AG04450 (cell line): ENCODE measurements around the gene ZFYVE27. TPM values are rescaled to one million over a fixed set of nuclear protein-coding genes. Genes with fewer than 3 reads are reported as not detected.

Source experiments
- CTCF ChIA-PET: fragments of 300-600, 350-600 bp; formaldehyde crosslinking; extraction: SDS; loops from one replicate; lab custom pipeline; 2022; ENCODE audit warnings: antibody characterized with exemption, inconsistent platforms; lab: Charles Lee
- POLR2A ChIA-PET: fragments of 350-600 bp; formaldehyde crosslinking; extraction: SDS; loops from one replicate; lab custom pipeline; 2021; ENCODE audit warnings: antibody characterized with exemption, inconsistent platforms; lab: Yijun Ruan, JAX
- DNase-seq: peaks from one replicate; pipeline ENCODE4 v3.0.0-alpha.2; 2011; ENCODE audit warnings: low read depth, low spot score
- H3K27ac ChIP-seq: one replicate; pipeline ENCODE4 v1.5.1; 2012; ENCODE audit warnings: low read depth, low read length, control low read depth
- H3K27me3 ChIP-seq: one replicate; pipeline ENCODE4 v1.6.0; 2012; ENCODE audit warnings: low read length; ENCODE audit not compliant: control insufficient read depth, insufficient read depth
- H3K4me3 ChIP-seq: 2 replicates; pipeline ENCODE4 v1.5.1; 2011; ENCODE audit warnings: mild to moderate bottlenecking, low read depth, low read length, control low read depth
- H3K9me3 ChIP-seq: 2 replicates; pipeline ENCODE4 v1.5.1; 2012; ENCODE audit warnings: low read length; ENCODE audit not compliant: control insufficient read depth, insufficient read depth
- CTCF ChIP-seq: IDR thresholded peaks from 2 replicates; pipeline ENCODE4 v1.5.1; 2011; ENCODE audit warnings: low read depth, low read length, control low read depth, inconsistent platforms
- polyA plus RNA-seq: library from polyadenylated mRNA; depleted of rRNA; stranded (reverse); fragments of >200 nt; gene quantifications from 2 replicates; pipeline ENCODE4 v1.2.3, GENCODE V29; 2011

The ZFYVE27 gene
- polyA plus RNA-seq, 1 experiment, result 11.1 TPM

- POLR2A ChIA-PET, result interaction anchor here (1.2 to 2.8 kb wide), 4 partner anchors 13 to 53 kb away, joined by 3 to 16 read pairs (median 11); partner anchors contain the start of genes AVPI1 and MARVELD1
- CTCF ChIA-PET, result interaction anchor here (0.6 to 8.7 kb wide), 10 partner anchors 9 to 349 kb away, joined by 3 to 316 read pairs (median 4); partner anchors contain the start of genes ANKRD2 and MARVELD1
- DNase-seq, result no peak
- H3K27me3 ChIP-seq, result no peaks in the 10 kb centered on the region
- no peak overlapping the region for H3K27ac ChIP-seq
- H3K9me3 ChIP-seq, result no peaks in the 10 kb centered on the region; the same call in 1 of the 2 replicates
- TF ChIP-seq CTCF, result no peak
- no peak overlapping the region for H3K4me3 ChIP-seq
Measured at GRCh38 chr10:97736403-97736901, 476 bp upstream of the ZFYVE27 start.

GRCh38 chr10:97737770-97738265 is 890 bp downstream of the ZFYVE27 start:
- DNase-seq, result no peak
- CTCF ChIA-PET, result interaction anchor here (1.3 kb wide), 1 partner anchor 28 kb away, joined by 5 read pairs; no protein-coding TSS in a partner anchor

GRCh38 chr10:97738616-97739015 is 1.7 kb downstream of the ZFYVE27 start:
- CTCF ChIA-PET, result interaction anchor here (1.3 kb wide), 1 partner anchor 29 kb away, joined by 5 read pairs; no protein-coding TSS in a partner anchor

More at GRCh38 chr10:97737770-97738265, 890 bp downstream of the ZFYVE27 start:
- Histone ChIP-seq H3K27me3 (no peaks in the 10 kb centered on the region), H3K9me3 (no peaks in the 10 kb centered on the region; the same call in 1 of the 2 replicates), H3K4me3 (peak overlapping the region; percentile 98), H3K27ac (peak overlapping the region; percentile 91)
- POLR2A ChIA-PET, result no interaction called here
- no peak for TF ChIP-seq CTCF

GRCh38 chr10:97740613-97741012 is 3.7 kb downstream of the ZFYVE27 start:
- no peaks in the 10 kb centered on the region; the same call in 1 of the 2 replicates for H3K9me3 ChIP-seq
- H3K4me3 ChIP-seq, result no peak overlapping the region
- H3K27ac ChIP-seq, result no peak overlapping the region
- no peaks in the 10 kb centered on the region for H3K27me3 ChIP-seq
- ChIA-PET CTCF (no interaction called here), POLR2A (no interaction called here)
- no peak for DNase-seq
- TF ChIP-seq CTCF, result no peak

More at GRCh38 chr10:97738616-97739015, 1.7 kb downstream of the ZFYVE27 start:
- Histone ChIP-seq H3K27me3 (no peaks in the 10 kb centered on the region), H3K9me3 (no peaks in the 10 kb centered on the region; the same call in 1 of the 2 replicates), H3K27ac (no peak overlapping the region), H3K4me3 (peak overlapping the region; percentile 98)
- POLR2A ChIA-PET, result no interaction called here
- TF ChIP-seq CTCF, result no peak
- DNase-seq, result no peak
